ENCODE measurements around the gene KDM3A.

The KDM3A gene

DNA sequence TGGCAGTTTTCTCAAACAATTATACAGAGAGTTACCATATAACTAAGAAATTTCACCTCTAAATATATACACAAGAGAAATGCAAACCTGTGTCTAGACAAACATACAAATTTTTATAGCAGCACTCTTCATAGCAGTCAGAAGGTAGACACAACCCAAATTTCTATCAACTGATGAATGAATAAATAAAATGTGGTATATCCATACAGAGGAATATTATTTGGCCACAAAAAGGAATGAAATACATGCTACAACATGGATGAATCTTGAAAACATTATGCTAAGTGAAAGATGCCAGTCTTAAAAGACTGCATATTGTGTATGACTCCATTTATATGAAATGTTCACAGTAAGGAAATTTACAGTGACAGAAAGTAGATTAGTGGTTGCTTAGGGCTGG, 30.6 kb upstream of the KDM3A start:
- Histone ChIP-seq H3K36me3 (ENCODE audit: insufficient read depth, low read length) (no peaks in the 10 kb centered on the region), H3K9me3 (ENCODE audit: low read depth, low read length) (no peaks in the 10 kb centered on the region), H3K27ac (no peak overlapping the region), H3K9ac (ENCODE audit: insufficient read length) (no peak overlapping the region), H3K4me3 (no peak overlapping the region)
- no peak for TF ChIP-seq POLR2AphosphoS5 (IDR thresholded peaks at IDR 0.05; ENCODE audit: borderline replicate concordance, low read depth, low read length)
- no peak for TF ChIP-seq EZH2 (IDR thresholded peaks at IDR 0.05)
- TF ChIP-seq FOXP2 (optimal IDR thresholded peaks at IDR 0.05; ENCODE audit: control extremely low read depth, extremely low read length, insufficient read depth): no peak
- no peak for DNase-seq (ENCODE audit: low read depth, low spot score)

DNA sequence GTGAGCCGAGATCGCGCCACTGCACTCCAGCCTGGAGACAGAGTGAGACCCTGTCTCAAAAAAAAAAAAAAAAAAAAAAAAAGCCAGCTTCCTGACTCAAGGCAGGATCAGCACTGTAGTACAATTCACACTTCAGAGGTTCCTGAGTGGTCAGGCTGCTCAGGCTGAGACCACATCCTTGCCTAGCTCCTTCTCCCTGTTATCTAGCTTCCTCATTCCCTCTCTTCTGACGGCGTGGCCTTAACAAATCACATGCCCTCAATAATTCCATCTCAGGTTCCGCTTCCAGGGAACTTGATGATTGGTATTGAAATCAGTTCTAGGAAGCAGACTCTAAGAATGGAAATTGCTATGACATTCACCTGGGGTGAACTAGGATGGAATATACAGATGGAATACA, 29.8 kb upstream of the KDM3A start:
- no peak overlapping the region for H3K9ac ChIP-seq (ENCODE audit: insufficient read length)
- H3K27ac ChIP-seq: no peak overlapping the region
- H3K9me3 ChIP-seq (ENCODE audit: low read depth, low read length): no peaks in the 10 kb centered on the region
- DNase-seq (ENCODE audit: low read depth, low spot score): no peak
- no peak overlapping the region for H3K4me3 ChIP-seq
- no peaks in the 10 kb centered on the region for H3K36me3 ChIP-seq (ENCODE audit: insufficient read depth, low read length)
- TF ChIP-seq FOXP2 (optimal IDR thresholded peaks at IDR 0.05; ENCODE audit: control extremely low read depth, extremely low read length, insufficient read depth) (no peak), POLR2AphosphoS5 (IDR thresholded peaks at IDR 0.05; ENCODE audit: borderline replicate concordance, low read depth, low read length) (no peak), EZH2 (IDR thresholded peaks at IDR 0.05) (no peak)

DNA sequence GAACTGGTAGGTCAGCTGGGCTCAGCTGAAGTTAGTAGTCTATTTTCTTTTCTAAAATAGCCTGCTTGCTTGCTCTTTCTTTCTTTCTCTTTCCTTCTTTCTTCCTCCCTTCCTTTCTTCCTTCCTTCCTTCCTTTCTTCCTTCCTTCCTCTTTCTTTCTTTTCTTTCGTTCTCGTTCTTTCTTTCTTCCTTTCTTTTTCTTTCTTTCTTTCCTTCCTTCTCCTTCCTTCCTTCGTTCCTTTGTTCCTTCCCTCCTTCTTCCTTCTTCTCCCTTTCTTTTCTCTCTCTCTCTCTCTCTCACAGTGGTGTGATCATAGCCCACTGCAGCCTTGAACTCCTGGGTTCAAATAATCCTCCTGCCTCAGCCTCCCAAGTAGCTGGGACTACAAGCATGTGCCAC, 29.2 kb upstream of the KDM3A start:
- no peaks in the 10 kb centered on the region for H3K36me3 ChIP-seq (ENCODE audit: insufficient read depth, low read length)
- H3K4me3 ChIP-seq: no peak overlapping the region
- DNase-seq (ENCODE audit: low read depth, low spot score): no peak
- no peak overlapping the region for H3K9ac ChIP-seq (ENCODE audit: insufficient read length)
- no peaks in the 10 kb centered on the region for H3K9me3 ChIP-seq (ENCODE audit: low read depth, low read length)
- TF ChIP-seq FOXP2 (optimal IDR thresholded peaks at IDR 0.05; ENCODE audit: control extremely low read depth, extremely low read length, insufficient read depth): no peak
- no peak for TF ChIP-seq POLR2AphosphoS5 (IDR thresholded peaks at IDR 0.05; ENCODE audit: borderline replicate concordance, low read depth, low read length)
- no peak for TF ChIP-seq EZH2 (IDR thresholded peaks at IDR 0.05)
- H3K27ac ChIP-seq: no peak overlapping the region

GRCh38 chr2:86413296-86414094, 27.7 kb upstream of the KDM3A start:
- Histone ChIP-seq H3K4me3 (peak overlapping the region; percentile 67), H3K27ac (no peak overlapping the region), H3K9ac (ENCODE audit: insufficient read length) (peak overlapping the region; percentile 14), H3K9me3 (ENCODE audit: low read depth, low read length) (no peaks in the 10 kb centered on the region), H3K36me3 (ENCODE audit: insufficient read depth, low read length) (no peaks in the 10 kb centered on the region)
- TF ChIP-seq EZH2 (IDR thresholded peaks at IDR 0.05): no peak
- TF ChIP-seq POLR2AphosphoS5 (IDR thresholded peaks at IDR 0.05; ENCODE audit: borderline replicate concordance, low read depth, low read length): no peak
- TF ChIP-seq FOXP2 (optimal IDR thresholded peaks at IDR 0.05; ENCODE audit: control extremely low read depth, extremely low read length, insufficient read depth): no peak
- DNase-seq (ENCODE audit: low read depth, low spot score): peak; percentile 44

GRCh38 chr2:86414996-86415395, 26.2 kb upstream of the KDM3A start:
- H3K9ac ChIP-seq (ENCODE audit: insufficient read length): no peak overlapping the region
- H3K36me3 ChIP-seq (ENCODE audit: insufficient read depth, low read length): no peaks in the 10 kb centered on the region
- no peaks in the 10 kb centered on the region for H3K9me3 ChIP-seq (ENCODE audit: low read depth, low read length)
- peak; percentile 75 for TF ChIP-seq FOXP2 (optimal IDR thresholded peaks at IDR 0.05; ENCODE audit: control extremely low read depth, extremely low read length, insufficient read depth)
- TF ChIP-seq EZH2 (IDR thresholded peaks at IDR 0.05): no peak
- peak overlapping the region; percentile 1; the same call in 1 of the 2 replicates for H3K4me3 ChIP-seq
- no peak for DNase-seq (ENCODE audit: low read depth, low spot score)
- 0 out of 2 replicates have a peak overlapping the region, but pooled peaks have one; percentile 7 for H3K27ac ChIP-seq

- DNase-seq (ENCODE audit: low read depth, low spot score): no peak
These were observed 25.0 kb upstream of the KDM3A start for GRCh38 chr2:86416146-86416545.

DNA sequence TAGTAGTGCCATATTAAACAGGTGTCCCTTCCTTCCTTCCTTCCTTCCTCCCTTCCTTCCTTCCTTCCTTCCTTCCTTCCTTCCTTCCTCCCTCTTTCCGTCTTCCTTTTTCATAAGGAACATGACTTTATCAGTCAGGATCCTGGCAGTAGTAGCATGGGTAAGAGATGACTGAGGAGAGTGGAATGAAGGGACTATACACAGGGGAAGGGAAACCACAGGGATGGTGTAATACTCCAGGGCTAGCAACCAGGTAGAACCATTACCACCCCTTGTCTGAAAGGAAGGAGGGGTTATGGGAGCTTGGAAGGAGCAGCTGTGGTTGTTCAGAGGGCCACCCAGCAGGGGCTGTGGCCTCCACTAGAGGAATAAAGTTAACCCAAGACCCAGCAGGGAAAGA, 23.2 kb upstream of the KDM3A start:
- TF ChIP-seq FOXP2 (optimal IDR thresholded peaks at IDR 0.05; ENCODE audit: control extremely low read depth, extremely low read length, insufficient read depth) (no peak), POLR2AphosphoS5 (IDR thresholded peaks at IDR 0.05; ENCODE audit: borderline replicate concordance, low read depth, low read length) (no peak), EZH2 (IDR thresholded peaks at IDR 0.05) (no peak)
- Histone ChIP-seq H3K9me3 (ENCODE audit: low read depth, low read length) (no peaks in the 10 kb centered on the region; the same call in 1 of the 2 replicates), H3K4me3 (no peak overlapping the region), H3K9ac (ENCODE audit: insufficient read length) (no peak overlapping the region), H3K27ac (peak overlapping the region; percentile 57; the same call in 1 of the 2 replicates), H3K36me3 (ENCODE audit: insufficient read depth, low read length) (no peaks in the 10 kb centered on the region)
- DNase-seq (ENCODE audit: low read depth, low spot score): no peak

More at GRCh38 chr2:86416146-86416545, 25.0 kb upstream of the KDM3A start:
- no peak for TF ChIP-seq POLR2AphosphoS5 (IDR thresholded peaks at IDR 0.05; ENCODE audit: borderline replicate concordance, low read depth, low read length)
- no peak for TF ChIP-seq FOXP2 (optimal IDR thresholded peaks at IDR 0.05; ENCODE audit: control extremely low read depth, extremely low read length, insufficient read depth)
- TF ChIP-seq EZH2 (IDR thresholded peaks at IDR 0.05): no peak
- H3K27ac ChIP-seq: no peak overlapping the region
- no peak overlapping the region for H3K9ac ChIP-seq (ENCODE audit: insufficient read length)
- H3K4me3 ChIP-seq: no peak overlapping the region
- H3K9me3 ChIP-seq (ENCODE audit: low read depth, low read length): no peaks in the 10 kb centered on the region
- H3K36me3 ChIP-seq (ENCODE audit: insufficient read depth, low read length): no peaks in the 10 kb centered on the region

DNA sequence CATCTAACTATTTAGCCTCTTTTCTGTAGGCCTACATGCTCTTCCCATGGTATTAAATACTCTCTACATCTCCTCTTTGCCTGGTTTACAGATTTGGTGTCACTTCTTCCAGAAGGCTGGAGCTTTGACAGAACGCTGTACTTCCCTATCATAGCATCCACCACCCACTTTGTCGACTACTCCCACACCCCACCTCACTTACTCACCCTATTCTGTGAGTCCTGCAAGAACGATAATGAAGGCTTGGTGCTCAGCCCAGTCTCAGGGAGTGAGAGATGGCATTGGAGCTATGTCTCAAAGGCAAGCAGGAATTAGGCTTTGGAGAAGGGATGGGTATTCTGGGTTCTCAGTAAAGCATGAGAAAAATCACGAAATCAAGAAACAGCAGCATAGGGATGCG, 20.3 kb upstream of the KDM3A start:
- Histone ChIP-seq H3K9ac (ENCODE audit: insufficient read length) (no peak overlapping the region), H3K36me3 (ENCODE audit: insufficient read depth, low read length) (no peaks in the 10 kb centered on the region), H3K9me3 (ENCODE audit: low read depth, low read length) (no peaks in the 10 kb centered on the region; the same call in 1 of the 2 replicates), H3K4me3 (no peak overlapping the region), H3K27ac (no peak overlapping the region)
- no peak for TF ChIP-seq EZH2 (IDR thresholded peaks at IDR 0.05)
- no peak for TF ChIP-seq FOXP2 (optimal IDR thresholded peaks at IDR 0.05; ENCODE audit: control extremely low read depth, extremely low read length, insufficient read depth)
- no peak for TF ChIP-seq POLR2AphosphoS5 (IDR thresholded peaks at IDR 0.05; ENCODE audit: borderline replicate concordance, low read depth, low read length)
- no peak for DNase-seq (ENCODE audit: low read depth, low spot score)
